Stimulated activated effector memory CD8-positive, alpha-beta T cell treated with anti-CD3 and anti-CD28 coated beads, Interleukin-12 subunit alpha, Interleukin-12 subunit beta, amount 100 ng/mL, for 72 hours (primary cell): ENCODE results near the gene IPO11.

Source experiments
- ATAC-seq: fragments of 150-1000 bp; cut with Tn5 transposase; 2 replicates; pipeline ENCODE4 v1.10.0; 2021
- DNase-seq, 2 donors: peaks; one replicate each; pipeline ENCODE4 v3.0.0; 2021 to 2022; ENCODE audit warnings: low spot score in 2 of 2
- H3K27ac Mint-ChIP-seq: one replicate; pipeline ENCODE4 v1.8.0; 2022; ENCODE audit warnings: mild to moderate bottlenecking, mixed read lengths
- H3K36me3 Mint-ChIP-seq: one replicate; pipeline ENCODE4 v1.8.0; 2022; ENCODE audit warnings: mild to moderate bottlenecking, mixed read lengths
- H3K4me1 Mint-ChIP-seq: one replicate; pipeline ENCODE4 v1.8.0; 2022; ENCODE audit warnings: mixed read lengths
- H3K4me3 Mint-ChIP-seq: one replicate; pipeline ENCODE4 v1.8.0; 2022; ENCODE audit warnings: mild to moderate bottlenecking, mixed read lengths
- H3K9me3 Mint-ChIP-seq: one replicate; pipeline ENCODE4 v1.8.0; 2022; ENCODE audit warnings: mixed read lengths

IPO11 gene

DNA sequence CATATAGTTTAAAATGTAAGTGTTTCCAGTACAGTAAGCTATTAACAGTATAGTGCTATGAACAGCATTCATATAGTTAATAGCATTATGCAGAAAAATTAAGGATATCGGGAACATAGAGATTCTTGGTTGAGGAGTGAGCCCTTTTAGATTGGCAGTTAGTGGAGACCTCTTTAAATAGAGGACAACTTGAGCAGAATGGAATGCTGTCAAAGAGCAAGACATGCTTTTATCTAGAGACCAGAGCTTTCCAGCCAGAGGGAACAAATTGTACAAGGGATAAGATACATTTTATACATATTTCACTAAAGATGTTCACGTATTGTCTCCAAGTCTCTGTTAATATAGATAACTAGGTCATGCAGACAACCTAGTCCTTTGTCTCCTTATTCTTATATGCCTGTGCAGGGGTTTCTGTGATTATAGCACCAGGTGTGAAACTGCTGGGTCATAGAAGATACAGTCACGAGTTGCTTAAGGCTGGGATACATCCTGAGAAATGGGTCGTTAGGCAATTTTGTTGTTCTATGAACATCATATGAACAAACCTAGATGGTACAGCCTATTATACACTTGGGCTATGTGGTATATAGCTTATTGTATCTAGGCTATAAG is 6.0 kb downstream of the IPO11 start:
- peaks cover 20% of the 10 kb centered on the region for H3K36me3 Mint-ChIP-seq
- no peak for DNase-seq
- no peaks in the 10 kb centered on the region for H3K9me3 Mint-ChIP-seq
- peaks cover 23% of the 10 kb centered on the region for H3K4me1 Mint-ChIP-seq
- H3K4me3 Mint-ChIP-seq, result no peak overlapping the region
- ATAC-seq, result no peak
- peak overlapping the region; percentile 34 for H3K27ac Mint-ChIP-seq

DNA sequence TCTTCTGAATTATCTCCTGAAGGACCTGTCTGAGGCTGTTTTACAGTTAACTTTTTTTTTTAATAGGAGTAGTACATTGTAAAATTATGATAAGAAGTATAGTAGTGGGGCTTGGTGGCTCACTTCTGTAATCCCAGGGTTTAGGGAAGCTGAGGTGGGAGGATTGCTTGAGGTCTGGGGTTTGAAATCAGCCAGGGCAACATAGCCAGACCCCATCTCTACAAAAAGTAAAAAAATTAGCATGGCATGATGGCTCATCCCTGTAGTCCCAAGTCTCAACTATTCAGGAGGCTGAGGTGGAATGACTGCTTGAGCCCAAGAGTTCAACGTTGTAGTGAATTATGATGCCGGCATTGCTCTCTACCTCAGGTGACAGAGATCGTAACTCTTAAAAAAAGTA is 7.0 kb downstream of the IPO11 start:
- H3K4me1 Mint-ChIP-seq, result peaks cover 20% of the 10 kb centered on the region
- H3K36me3 Mint-ChIP-seq, result peaks cover 20% of the 10 kb centered on the region
- no peak overlapping the region for H3K27ac Mint-ChIP-seq
- no peak for ATAC-seq
- no peak overlapping the region for H3K4me3 Mint-ChIP-seq
- DNase-seq, result no peak
- no peaks in the 10 kb centered on the region for H3K9me3 Mint-ChIP-seq

DNA sequence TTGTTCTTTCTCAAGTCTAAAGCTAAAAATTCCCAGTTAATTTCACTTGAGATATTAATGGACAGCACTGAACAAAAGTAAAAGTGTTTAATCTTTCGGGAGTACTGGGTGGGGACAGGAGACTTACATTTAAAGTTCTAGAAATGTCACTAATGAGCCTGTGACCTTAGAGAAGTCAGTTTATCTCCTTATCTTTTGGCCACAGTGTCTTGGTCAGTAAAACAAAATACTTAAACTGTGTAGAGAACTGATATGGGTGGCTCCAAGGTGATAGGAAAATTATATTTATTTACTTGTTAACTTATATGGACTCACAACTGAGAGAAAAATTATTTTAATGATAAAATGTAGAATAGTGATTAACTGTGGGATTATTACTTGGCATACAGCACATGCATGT is 8.9 kb downstream of the IPO11 start:
- no peaks in the 10 kb centered on the region for H3K9me3 Mint-ChIP-seq
- peaks cover 26% of the 10 kb centered on the region for H3K4me1 Mint-ChIP-seq
- peaks cover 13% of the 10 kb centered on the region for H3K36me3 Mint-ChIP-seq
- H3K4me3 Mint-ChIP-seq, result no peak overlapping the region
- no peak overlapping the region for H3K27ac Mint-ChIP-seq
- no peak for ATAC-seq
- DNase-seq, result no peak

DNA sequence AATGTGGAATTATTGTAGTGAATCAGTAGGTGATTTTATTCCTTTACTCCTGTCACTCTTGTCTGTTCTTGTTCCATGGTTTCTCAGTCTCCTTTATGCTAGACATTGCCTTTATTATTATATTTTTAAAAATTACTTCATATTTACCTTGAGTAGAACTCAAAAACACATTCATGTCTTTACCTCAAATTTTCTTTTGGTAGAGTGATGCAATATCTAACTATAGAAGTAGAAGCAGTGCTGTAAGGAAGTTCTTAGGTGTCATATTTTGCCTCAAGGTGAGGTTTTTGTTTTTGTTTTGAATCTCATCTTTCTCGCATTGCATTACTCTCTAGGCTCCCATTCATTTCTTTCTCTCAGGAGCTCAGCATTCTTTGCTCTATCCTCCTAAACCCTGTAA is 12.2 kb downstream of the IPO11 start:
- H3K4me3 Mint-ChIP-seq, result no peak overlapping the region
- no peak overlapping the region for H3K27ac Mint-ChIP-seq
- DNase-seq, result no peak
- no peak for ATAC-seq
- no peaks in the 10 kb centered on the region for H3K9me3 Mint-ChIP-seq
- peaks cover 13% of the 10 kb centered on the region for H3K4me1 Mint-ChIP-seq
- no peaks in the 10 kb centered on the region for H3K36me3 Mint-ChIP-seq

DNA sequence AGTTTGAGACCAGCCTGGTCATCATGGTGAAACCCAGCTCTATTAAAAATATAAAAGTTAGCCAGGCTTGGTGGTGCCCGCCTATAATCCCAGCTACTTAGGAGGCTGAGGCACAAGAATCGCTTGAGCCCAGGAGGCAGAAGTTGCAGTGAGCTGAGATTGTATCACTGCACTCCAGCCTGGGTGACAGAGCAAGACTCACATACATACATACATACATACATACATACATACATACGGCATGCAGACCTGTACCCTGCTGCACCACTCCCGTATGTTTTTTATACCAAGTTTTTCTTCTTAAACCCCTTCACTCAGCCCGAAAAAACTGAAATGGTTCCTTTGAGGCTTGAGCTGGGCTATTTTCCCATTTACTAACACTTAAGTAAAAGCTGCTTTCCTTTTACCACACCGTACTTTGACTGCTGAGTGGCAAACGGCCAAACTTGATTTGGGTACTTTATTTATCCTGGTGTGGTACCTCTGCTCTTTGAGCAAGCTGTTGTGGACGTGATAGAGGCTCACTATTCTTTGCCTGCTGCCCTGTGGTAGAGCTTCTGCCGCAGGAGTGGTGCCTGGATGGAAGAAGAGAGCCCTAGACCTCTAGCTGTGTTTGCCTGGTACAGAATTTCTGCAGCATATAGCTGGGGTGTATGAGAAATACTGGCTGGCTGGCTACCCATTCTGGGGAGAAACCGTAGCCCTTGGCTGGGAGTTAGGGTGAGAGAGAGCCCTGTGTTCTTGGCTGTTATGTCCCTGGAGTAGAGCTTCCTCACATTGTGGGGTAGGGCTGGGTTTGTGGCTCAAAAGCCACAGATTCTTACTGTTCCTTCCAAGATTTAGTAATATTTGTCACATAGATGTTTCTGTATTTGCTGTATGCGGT is 19.4 kb downstream of the IPO11 start:
- Mint-ChIP-seq H3K4me3 (no peak overlapping the region), H3K27ac (no peak overlapping the region), H3K36me3 (no peaks in the 10 kb centered on the region), H3K4me1 (peaks cover 19% of the 10 kb centered on the region), H3K9me3 (no peaks in the 10 kb centered on the region)
- peak; percentile 40 for ATAC-seq
- DNase-seq, result no peak

DNA sequence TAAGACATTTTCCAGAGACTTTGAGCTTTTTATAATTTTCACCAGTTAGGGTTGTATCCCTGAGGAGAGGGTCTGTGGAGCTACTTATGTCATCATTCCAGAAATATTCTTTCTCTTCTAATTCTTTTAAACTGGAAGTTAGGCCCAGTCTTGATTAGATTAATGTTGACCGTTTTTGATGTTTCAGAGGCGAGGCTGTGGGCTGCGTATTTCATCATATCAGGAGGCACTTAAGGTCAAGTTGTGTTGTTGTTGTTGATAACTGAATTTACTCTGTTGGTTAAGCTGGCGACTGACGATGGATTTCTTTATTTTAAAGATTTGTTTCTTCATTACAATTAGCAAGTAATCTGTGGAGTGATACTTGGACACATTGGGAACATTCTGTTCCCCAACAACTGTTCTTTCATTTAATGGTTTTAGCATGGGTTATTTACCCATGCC is 20.1 kb downstream of the IPO11 start:
- Mint-ChIP-seq H3K36me3 (no peaks in the 10 kb centered on the region), H3K27ac (no peak overlapping the region), H3K4me3 (no peak overlapping the region), H3K9me3 (no peaks in the 10 kb centered on the region), H3K4me1 (peaks cover 19% of the 10 kb centered on the region)
- no peak for DNase-seq
- no peak for ATAC-seq

DNA sequence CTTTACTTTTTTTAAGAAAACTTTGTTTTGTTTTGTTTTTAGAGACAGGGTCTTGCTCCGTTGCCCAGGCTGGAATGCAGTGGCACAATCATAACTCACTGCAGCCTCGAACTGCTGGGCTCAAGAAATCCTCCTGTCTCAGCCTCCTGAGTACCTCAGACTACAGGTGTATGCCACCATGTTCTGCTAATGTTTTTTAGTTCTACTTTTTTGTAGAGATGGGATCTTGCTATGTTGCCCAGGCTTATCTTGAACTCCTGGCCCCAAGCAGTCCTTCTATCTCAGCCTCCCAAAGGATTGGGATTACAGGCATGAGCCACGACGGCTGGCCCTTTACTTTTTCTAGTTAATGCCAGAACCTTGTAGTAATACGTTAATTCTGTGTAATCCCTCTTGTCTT is 36.0 kb downstream of the IPO11 start:
- no peak overlapping the region for H3K27ac Mint-ChIP-seq
- no peaks in the 10 kb centered on the region for H3K9me3 Mint-ChIP-seq
- ATAC-seq (no peak), DNase-seq (no peak)
- no peak overlapping the region for H3K4me3 Mint-ChIP-seq
- peaks cover 59% of the 10 kb centered on the region for H3K36me3 Mint-ChIP-seq
- no peaks in the 10 kb centered on the region for H3K4me1 Mint-ChIP-seq

DNA sequence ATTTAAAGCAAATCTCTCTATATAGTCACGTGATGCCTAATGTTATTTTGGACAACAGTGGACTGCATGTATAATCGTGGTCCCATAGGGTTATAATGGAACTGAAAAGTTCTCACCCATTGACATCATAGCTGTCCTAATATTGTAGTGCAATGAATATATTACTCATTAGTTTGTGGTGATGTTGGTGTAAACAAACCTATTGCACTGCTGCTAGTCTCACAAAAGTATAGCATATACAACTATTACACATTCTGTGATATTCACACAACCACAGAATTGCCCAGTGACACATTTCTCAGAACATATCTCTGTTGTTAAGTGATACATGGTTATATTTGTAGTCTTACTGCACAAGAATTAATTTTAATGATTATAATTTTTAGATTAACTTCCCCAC is 37.7 kb downstream of the IPO11 start:
- ATAC-seq, result peak; percentile 91
- Mint-ChIP-seq H3K4me3 (no peak overlapping the region), H3K9me3 (no peaks in the 10 kb centered on the region), H3K36me3 (peaks cover 56% of the 10 kb centered on the region), H3K27ac (no peak overlapping the region), H3K4me1 (no peaks in the 10 kb centered on the region)
- no peak for DNase-seq

DNA sequence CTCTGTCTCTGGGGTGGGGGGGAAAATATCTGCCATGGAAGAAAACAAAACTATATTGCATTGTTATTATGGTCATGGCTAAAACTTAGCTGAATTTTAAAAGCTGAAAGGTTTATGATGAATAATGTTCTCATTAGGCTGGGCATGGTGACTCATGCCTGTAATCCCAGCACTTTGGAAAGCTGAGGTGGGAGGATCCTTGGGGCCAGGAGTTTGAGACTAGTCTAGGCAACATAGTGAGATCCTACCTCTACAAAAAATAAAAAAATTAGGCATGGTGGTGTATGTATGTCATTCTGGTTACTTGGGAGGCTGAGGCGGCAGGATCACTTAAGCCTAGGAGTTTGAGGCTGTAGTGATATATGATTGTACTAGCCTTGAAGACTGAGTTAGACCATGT is 44.5 kb downstream of the IPO11 start:
- H3K4me3 Mint-ChIP-seq, result no peak overlapping the region
- no peak for DNase-seq
- no peak for ATAC-seq
- no peaks in the 10 kb centered on the region for H3K9me3 Mint-ChIP-seq
- no peaks in the 10 kb centered on the region for H3K4me1 Mint-ChIP-seq
- no peak overlapping the region for H3K27ac Mint-ChIP-seq
- peaks cover 15% of the 10 kb centered on the region for H3K36me3 Mint-ChIP-seq

DNA sequence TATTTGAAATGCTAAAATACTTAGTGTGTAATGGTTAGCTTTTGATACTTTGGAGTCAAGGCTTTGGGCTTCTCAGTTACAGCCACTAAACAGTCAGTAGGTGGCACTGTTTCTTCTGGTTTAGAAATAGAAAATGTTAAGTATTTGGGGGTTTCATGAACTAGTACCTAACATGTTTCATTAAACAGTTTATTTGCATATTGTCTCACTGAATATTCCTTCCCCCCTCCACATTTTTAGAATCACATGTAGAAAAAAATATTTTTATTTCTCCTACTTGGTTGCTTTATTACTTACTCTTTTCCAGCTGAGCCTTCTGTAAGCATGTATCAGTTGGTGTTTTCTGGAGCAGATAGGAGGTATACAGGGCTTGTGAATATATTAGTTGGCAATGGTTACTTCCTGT is 48.0 kb downstream of the IPO11 start:
- peaks cover 6% of the 10 kb centered on the region for H3K36me3 Mint-ChIP-seq
- no peak overlapping the region for H3K27ac Mint-ChIP-seq
- H3K4me1 Mint-ChIP-seq, result peaks cover 3% of the 10 kb centered on the region
- H3K9me3 Mint-ChIP-seq, result no peaks in the 10 kb centered on the region
- ATAC-seq (no peak), DNase-seq (no peak)
- no peak overlapping the region for H3K4me3 Mint-ChIP-seq

DNA sequence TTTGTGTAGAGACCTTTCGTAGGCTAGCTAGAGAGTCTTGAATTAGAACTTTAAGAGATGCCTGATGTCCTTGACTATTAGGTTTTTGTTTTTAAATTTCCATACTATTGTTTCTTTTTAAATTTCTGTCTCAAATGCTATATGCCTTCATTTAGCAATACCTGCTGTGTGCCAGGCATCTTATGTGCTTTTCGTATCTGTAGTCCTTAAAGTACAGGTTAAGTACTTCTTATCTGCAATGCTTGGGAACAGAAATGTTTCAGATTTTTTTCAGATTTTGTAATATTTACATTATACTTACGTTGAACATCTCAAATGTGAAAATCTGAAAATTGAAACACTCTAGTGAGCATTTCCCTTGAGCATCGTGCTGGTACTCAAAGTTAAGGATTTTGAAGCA is 49.0 kb downstream of the IPO11 start:
- no peaks in the 10 kb centered on the region for H3K9me3 Mint-ChIP-seq
- H3K36me3 Mint-ChIP-seq, result peaks cover 6% of the 10 kb centered on the region
- DNase-seq (no peak), ATAC-seq (no peak)
- peaks cover 8% of the 10 kb centered on the region for H3K4me1 Mint-ChIP-seq
- no peak overlapping the region for H3K4me3 Mint-ChIP-seq
- peak overlapping the region; percentile 14 for H3K27ac Mint-ChIP-seq

DNA sequence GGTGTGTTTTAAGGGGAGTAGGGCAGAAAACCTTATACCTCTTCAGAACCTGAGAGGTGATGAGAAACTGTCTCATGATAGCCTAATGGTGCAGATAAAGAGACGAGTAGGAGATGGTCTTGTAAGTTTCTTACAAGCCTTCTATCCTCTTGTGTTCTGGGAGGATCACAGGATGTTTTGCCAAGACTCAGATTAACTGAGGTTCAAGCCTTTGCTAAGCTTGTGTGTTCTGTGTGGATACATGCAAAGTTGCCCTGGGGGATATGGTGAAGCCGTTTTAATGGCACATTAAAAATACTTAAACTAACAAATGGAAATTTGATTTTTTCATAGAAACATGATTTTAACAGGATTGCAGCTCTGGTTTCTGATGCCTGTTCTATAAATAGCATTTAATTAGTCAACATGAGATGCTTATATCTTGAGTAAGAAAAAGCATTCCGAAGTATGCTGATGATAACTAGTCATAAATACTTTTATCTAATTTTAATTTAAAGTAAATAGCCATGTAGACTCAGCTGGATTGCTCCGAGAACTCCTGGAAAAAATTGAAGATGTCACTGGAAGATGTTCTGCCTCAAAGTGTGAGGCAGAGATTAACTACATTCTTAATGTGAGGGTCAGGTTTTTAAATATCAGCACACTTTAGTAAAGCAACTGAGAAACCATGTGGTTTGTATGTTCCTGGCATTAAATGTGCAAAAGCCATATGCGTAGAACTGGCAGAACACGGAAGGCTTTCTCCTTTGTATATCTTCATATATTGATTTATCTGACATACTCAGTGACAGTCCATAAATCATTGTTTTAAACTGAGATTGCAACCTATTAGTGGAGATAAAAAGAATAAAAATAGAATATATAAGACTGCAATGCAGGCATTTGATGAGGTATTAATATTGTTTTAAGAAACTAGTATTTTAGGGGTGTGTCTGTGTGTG is 53.7 kb downstream of the IPO11 start:
- Mint-ChIP-seq H3K27ac (peak overlapping the region; percentile 81), H3K4me3 (no peak overlapping the region), H3K9me3 (no peaks in the 10 kb centered on the region), H3K4me1 (peaks cover 14% of the 10 kb centered on the region), H3K36me3 (peaks cover 38% of the 10 kb centered on the region)
- ATAC-seq (no peak), DNase-seq (no peak)

DNA sequence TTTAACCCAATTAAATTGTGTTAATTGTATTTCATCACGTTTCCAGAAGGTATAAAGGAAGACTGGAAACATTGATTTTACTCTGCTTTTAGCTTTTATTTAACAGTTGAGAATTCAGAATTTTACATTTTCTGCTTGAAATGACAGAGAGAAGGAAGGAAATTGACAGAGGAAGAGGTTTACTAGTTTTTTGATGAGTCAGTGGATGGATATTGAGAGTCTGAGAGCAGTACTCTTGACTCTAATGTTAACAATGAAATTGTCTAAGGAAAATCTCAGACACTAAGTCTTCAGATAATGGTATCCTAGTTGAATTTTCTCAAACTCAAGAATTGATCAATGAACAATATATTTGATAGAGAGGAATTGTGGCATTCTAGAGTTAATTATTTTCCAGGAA is 60.6 kb downstream of the IPO11 start:
- Mint-ChIP-seq H3K4me1 (peaks cover 12% of the 10 kb centered on the region), H3K27ac (peak overlapping the region; percentile 18), H3K36me3 (peaks cover 27% of the 10 kb centered on the region), H3K9me3 (no peaks in the 10 kb centered on the region), H3K4me3 (no peak overlapping the region)
- DNase-seq (no peak), ATAC-seq (no peak)

DNA sequence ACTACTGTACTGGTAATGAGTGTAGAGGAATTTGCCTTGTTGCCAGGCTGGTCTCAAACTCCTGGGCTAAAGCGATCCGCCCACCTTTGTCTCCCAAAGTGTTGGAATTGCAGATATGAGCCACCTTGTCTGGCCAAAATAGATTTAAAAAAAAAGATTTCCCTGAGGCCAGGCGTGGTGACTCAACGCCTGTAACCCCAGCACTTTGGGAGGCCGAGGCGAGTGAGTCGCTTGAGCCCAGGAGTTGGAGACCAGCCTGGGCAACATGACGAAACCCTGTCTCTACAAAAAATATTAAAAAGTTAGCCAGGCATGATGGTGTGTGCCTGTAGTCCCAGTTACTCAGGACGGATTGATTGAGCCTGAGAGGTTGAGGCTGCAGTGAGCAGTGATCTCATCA is 62.5 kb downstream of the IPO11 start:
- DNase-seq (no peak), ATAC-seq (no peak)
- Mint-ChIP-seq H3K4me1 (peaks cover 12% of the 10 kb centered on the region), H3K4me3 (no peak overlapping the region), H3K27ac (no peak overlapping the region), H3K36me3 (peaks cover 23% of the 10 kb centered on the region), H3K9me3 (no peaks in the 10 kb centered on the region)

DNA sequence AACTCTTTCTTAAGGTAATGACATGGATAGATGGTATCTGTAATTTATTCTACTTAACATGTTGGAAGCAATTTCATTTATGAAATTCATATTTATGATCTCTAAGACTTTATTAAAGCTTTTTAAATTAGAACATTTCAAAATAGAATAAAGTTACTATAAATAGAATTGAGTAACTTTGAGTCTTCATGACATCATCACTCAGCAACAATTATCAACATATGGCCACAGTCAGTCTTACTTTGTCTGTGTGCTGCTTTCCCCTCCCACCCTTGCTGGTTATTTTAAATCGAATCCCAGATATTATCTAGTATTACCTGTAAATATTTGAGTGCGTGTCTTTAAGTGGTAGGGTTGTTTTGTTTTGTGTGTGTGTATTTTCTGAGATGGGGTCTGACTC is 65.2 kb downstream of the IPO11 start:
- Mint-ChIP-seq H3K9me3 (no peaks in the 10 kb centered on the region), H3K4me1 (peaks cover 12% of the 10 kb centered on the region), H3K27ac (no peak overlapping the region), H3K4me3 (no peak overlapping the region), H3K36me3 (peaks cover 27% of the 10 kb centered on the region)
- no peak for ATAC-seq
- DNase-seq, result no peak
